ENCODE results near the gene PDE6G.

DNA sequence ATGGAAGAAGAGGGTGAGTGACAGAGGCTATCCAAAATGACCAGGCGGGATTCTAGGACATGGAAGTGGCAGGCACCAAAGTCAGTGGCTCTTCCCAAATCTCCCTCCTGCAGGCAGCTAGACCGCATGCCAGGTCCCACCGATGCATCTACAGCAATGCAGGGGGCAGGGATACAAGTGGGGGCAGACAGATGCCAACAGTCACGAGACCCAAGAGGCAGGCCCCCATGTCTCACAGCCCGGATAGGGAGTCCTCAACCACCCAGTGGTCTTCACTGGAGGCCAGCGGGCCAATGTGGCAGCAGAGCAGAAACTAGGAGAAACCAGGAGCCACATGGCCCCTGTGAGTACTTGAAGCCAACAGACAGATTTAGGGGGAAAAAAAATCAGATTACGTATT lies 39.5 kb downstream of the PDE6G start:
- TF ChIP-seq, protein P1, sequence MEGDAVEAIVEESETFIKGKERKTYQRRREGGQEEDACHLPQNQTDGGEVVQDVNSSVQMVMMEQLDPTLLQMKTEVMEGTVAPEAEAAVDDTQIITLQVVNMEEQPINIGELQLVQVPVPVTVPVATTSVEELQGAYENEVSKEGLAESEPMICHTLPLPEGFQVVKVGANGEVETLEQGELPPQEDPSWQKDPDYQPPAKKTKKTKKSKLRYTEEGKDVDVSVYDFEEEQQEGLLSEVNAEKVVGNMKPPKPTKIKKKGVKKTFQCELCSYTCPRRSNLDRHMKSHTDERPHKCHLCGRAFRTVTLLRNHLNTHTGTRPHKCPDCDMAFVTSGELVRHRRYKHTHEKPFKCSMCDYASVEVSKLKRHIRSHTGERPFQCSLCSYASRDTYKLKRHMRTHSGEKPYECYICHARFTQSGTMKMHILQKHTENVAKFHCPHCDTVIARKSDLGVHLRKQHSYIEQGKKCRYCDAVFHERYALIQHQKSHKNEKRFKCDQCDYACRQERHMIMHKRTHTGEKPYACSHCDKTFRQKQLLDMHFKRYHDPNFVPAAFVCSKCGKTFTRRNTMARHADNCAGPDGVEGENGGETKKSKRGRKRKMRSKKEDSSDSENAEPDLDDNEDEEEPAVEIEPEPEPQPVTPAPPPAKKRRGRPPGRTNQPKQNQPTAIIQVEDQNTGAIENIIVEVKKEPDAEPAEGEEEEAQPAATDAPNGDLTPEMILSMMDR (conservative IDR thresholded peaks at IDR 0.05; ENCODE audit: low read depth, low read length), result no peak
- TF ChIP-seq MAFK (IDR thresholded peaks at IDR 0.05; ENCODE audit: low read depth, low read length) (no peak), RAD21 (IDR thresholded peaks at IDR 0.05; ENCODE audit: low read length) (no peak), POLR2A (IDR thresholded peaks at IDR 0.05; ENCODE audit: low read depth, low read length) (no peak), CEBPB (IDR thresholded peaks at IDR 0.05; ENCODE audit: low read depth, low read length) (no peak), MAZ (IDR thresholded peaks at IDR 0.05; ENCODE audit: borderline replicate concordance, low read depth, low read length) (no peak)
